Nephron progenitor cell (in vitro differentiated cells): ENCODE results near the gene C16orf95.

ENCODE experiments used
- DNase-seq: peaks from one replicate; pipeline ENCODE4 v3.0.0; 2021
- H3K27ac Mint-ChIP-seq: 2 replicates; pipeline ENCODE4 v1.8.0; 2021; ENCODE audit warnings: mild to moderate bottlenecking, moderate library complexity, mixed read lengths
- H3K27me3 Mint-ChIP-seq: 2 replicates; pipeline ENCODE4 v1.8.0; 2021; ENCODE audit warnings: mild to moderate bottlenecking, low read depth, mixed read lengths; ENCODE audit not compliant: poor library complexity
- H3K36me3 Mint-ChIP-seq: 2 replicates; pipeline ENCODE4 v1.8.0; 2021; ENCODE audit warnings: low read depth, mixed read lengths
- H3K4me1 Mint-ChIP-seq: 2 replicates; pipeline ENCODE4 v1.8.0; 2021; ENCODE audit warnings: mixed read lengths
- H3K4me3 Mint-ChIP-seq: 2 replicates; pipeline ENCODE4 v1.8.0; 2021; ENCODE audit warnings: mild to moderate bottlenecking, moderate library complexity, mixed read lengths
- H3K9me3 Mint-ChIP-seq: 2 replicates; pipeline ENCODE4 v1.8.0; 2021; ENCODE audit warnings: mild to moderate bottlenecking, moderate library complexity, mixed read lengths
- TF ChIP-seq, protein P1 (sequence below): fragments of 200-600 bp; sonication (generic); IDR thresholded peaks from 2 replicates; pipeline ENCODE4 v1.5.0; 2021; ENCODE audit warnings: antibody characterized with exemption

The C16orf95 gene

DNA sequence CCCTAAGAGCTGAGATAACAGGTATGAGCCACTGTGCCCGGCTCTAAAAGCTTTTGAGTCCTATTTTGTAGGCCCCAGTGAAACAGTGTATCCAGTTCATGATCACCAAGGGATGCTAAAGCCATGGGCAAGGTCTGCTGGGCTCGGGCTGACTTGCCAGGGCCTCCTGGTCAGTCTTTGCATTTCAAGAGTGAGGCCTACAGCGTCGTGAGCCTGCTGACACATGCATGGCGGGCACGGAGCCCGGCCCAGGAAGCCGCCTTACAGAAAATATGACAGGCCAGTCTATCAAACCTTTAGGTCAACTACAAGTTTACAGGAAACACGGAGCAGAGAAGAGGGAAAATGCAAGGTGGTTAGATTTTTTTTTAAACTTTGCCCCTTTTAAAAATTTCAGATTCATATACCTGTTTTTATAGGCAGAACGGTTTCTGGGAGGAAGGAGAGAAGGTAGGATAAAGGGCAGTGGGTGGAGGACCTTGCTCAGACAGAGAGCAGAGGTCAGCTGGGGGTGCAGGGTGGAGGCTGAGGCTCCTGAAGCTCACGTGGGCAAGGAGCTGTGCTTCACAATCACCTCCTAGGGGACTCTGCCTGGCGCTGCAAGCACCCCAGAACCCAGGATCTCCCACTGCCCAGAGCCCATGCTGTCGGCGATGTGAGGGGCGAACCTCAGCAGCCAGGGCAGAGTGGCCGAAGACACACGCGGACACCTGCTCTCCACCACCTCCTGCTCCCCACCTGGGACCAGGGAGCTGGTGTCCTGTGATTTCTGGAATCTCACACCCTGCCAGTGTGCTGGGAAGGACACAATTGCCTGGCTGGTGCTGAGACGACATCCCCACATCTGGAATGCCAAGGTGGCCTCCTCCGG is 21.3 kb downstream of the C16orf95 start:
- DNase-seq: no peak
- H3K27ac Mint-ChIP-seq: peak overlapping the region; percentile 7

DNA sequence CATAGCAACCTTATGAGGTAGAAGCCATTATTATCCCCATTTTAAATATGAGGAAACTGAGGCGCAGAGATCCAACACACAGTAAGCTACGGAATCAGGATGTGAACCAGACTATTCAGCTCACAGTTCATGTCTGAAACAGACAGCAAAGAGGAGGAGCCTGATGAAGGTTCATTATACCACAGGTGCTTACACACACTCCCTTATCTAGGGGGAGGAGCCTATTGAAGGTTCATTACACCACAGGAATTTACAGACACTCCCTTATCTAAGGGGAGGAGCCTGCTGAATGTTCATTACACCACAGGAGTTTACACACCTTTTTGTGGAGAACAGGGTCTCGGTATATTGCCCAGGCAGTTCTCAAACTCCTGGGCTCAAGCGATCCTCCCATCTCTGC is 21.9 kb downstream of the C16orf95 start:
- H3K4me3 Mint-ChIP-seq: no peak overlapping the region

More for the DNA sequence above, 21.3 kb downstream of the C16orf95 start:
- Mint-ChIP-seq H3K36me3 (peaks cover 31% of the 10 kb centered on the region), H3K4me1 (peaks cover 22% of the 10 kb centered on the region), H3K27me3 (peaks cover 4% of the 10 kb centered on the region), H3K4me3 (no peak overlapping the region), H3K9me3 (peaks cover 17% of the 10 kb centered on the region)
- TF ChIP-seq, protein P1, sequence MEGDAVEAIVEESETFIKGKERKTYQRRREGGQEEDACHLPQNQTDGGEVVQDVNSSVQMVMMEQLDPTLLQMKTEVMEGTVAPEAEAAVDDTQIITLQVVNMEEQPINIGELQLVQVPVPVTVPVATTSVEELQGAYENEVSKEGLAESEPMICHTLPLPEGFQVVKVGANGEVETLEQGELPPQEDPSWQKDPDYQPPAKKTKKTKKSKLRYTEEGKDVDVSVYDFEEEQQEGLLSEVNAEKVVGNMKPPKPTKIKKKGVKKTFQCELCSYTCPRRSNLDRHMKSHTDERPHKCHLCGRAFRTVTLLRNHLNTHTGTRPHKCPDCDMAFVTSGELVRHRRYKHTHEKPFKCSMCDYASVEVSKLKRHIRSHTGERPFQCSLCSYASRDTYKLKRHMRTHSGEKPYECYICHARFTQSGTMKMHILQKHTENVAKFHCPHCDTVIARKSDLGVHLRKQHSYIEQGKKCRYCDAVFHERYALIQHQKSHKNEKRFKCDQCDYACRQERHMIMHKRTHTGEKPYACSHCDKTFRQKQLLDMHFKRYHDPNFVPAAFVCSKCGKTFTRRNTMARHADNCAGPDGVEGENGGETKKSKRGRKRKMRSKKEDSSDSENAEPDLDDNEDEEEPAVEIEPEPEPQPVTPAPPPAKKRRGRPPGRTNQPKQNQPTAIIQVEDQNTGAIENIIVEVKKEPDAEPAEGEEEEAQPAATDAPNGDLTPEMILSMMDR: no peak

DNA sequence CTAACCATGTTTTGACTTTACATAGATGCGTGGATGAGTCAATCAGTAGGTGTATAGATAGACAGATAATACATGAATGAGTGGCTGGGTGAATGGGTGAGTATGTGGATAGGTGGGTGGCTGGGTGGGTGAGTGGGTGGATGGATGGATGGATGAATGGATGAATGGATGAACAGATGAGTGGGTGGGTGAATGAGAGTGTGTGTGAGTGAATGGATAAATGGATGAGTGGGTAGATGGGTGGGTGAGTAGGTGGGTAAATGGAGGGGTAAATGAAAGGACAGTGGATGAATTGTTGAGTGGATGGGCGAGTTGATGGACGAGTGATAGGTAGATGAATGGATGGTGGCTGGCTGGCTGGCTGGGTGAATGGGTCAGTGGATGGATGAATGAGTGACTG is 23.2 kb downstream of the C16orf95 start:
- DNase-seq: no peak
- TF ChIP-seq, protein P1: no peak
- Mint-ChIP-seq H3K36me3 (peaks cover 35% of the 10 kb centered on the region), H3K4me1 (peaks cover 22% of the 10 kb centered on the region), H3K9me3 (peaks cover 17% of the 10 kb centered on the region), H3K27ac (no peak overlapping the region), H3K27me3 (peaks cover 4% of the 10 kb centered on the region), H3K4me3 (no peak overlapping the region)

More for the DNA sequence above, 21.9 kb downstream of the C16orf95 start:
- no peak for DNase-seq
- Mint-ChIP-seq H3K27ac (no peak overlapping the region), H3K36me3 (peaks cover 35% of the 10 kb centered on the region), H3K27me3 (peaks cover 4% of the 10 kb centered on the region), H3K9me3 (peaks cover 17% of the 10 kb centered on the region), H3K4me1 (peaks cover 22% of the 10 kb centered on the region)
- TF ChIP-seq, protein P1: no peak

DNA sequence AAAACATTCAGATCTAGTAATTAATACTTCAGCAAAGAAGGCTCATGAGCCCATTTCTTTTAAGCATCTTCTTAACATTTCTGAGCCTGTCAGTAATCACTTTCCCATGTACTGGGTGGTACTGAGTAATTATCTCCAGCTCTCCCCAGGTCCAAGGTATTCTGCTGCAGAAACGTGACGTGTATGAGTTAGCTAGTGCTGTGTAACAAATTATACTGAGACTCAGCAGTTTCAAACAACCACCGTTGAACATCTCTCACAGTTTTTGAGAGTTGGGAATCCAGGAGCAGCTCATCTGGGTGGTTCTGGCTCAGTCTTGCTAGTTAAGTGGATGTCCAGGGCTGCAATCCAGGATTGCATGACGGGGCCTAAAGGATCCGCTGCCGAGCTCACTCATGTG is 25.2 kb downstream of the C16orf95 start:
- Mint-ChIP-seq H3K36me3 (peaks cover 47% of the 10 kb centered on the region), H3K27ac (no peak overlapping the region), H3K27me3 (peaks cover 4% of the 10 kb centered on the region), H3K4me3 (no peak overlapping the region), H3K4me1 (peaks cover 10% of the 10 kb centered on the region), H3K9me3 (peaks cover 28% of the 10 kb centered on the region)
- TF ChIP-seq, protein P1: no peak
- DNase-seq: no peak

DNA sequence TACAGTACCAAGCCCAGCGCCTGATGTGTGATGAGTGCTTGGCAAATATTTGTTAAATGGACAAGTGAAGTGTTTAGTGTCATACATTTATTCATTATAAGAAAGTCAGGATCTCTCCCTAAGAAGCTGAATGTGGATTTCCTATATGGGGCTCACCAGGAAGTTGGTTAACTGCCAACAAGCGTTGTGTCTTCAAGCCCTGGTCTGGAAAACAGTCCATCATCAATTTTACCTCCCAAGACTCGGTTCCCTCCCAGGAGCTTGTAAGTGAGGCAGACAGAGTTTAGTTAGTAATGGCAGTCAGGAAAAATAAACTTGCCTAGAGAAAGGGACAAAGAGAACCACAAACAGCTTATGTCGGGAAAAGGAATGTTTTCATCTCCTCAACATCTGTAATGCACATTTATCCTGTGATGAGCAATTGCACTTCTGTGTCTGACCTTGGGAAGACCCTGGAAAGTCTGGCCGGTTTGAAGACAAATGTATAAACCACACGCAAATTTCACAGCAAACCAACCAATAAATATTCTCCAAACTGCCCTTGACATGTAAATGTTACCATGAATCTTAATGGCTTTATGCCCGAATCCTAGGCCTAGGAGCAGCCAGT is 28.3 kb downstream of the C16orf95 start:
- H3K9me3 Mint-ChIP-seq: peaks cover 40% of the 10 kb centered on the region
- no peak overlapping the region for H3K4me3 Mint-ChIP-seq
- H3K36me3 Mint-ChIP-seq: peaks cover 53% of the 10 kb centered on the region
- H3K27me3 Mint-ChIP-seq: peaks cover 3% of the 10 kb centered on the region
- H3K27ac Mint-ChIP-seq: no peak overlapping the region
- TF ChIP-seq, protein P1: no peak
- peaks cover 7% of the 10 kb centered on the region for H3K4me1 Mint-ChIP-seq
- no peak for DNase-seq
